GM12878 (cell line): ENCODE results near the gene SNRNP27. TPM values are rescaled to one million over a fixed set of nuclear protein-coding genes. Genes with fewer than 3 reads are reported as not detected.

Source experiments
- ATAC-seq: fragments of 200-7000 bp; cut with Tn5 transposase; 3 replicates; pipeline ENCODE4 v1.9.1; 2020; ENCODE audit warnings: mild to moderate bottlenecking, moderate library complexity
- BruUV-seq: library from RNA; stranded (reverse); fragments of 400-500 nt; replicated peaks from 2 replicates; lab custom pipeline; 2021; lab: Mats Ljungman, UMichigan
- CTCF ChIA-PET: fragments of 300-600 bp; sonication (Branson Sonifier 250); formaldehyde crosslinking; extraction: SDS; loops from one replicate; lab custom pipeline; 2021; ENCODE audit warnings: inconsistent platforms; lab: Yijun Ruan, JAX
- POLR2A ChIA-PET: fragments of 350-600 bp; formaldehyde crosslinking; extraction: SDS; loops from one replicate; lab custom pipeline; 2021; ENCODE audit warnings: inconsistent platforms; lab: Charles Lee
- RAD21 ChIA-PET: fragments of 300-600 bp; sonication (Branson Sonifier 250); formaldehyde crosslinking; loops from one replicate; lab custom pipeline; 2023; ENCODE audit warnings: antibody characterized with exemption; ENCODE audit not compliant: unreplicated experiment; lab: Charles Lee
- SMC1A ChIA-PET: fragments of 300-600 bp; sonication (Branson Sonifier 250); formaldehyde crosslinking; loops from one replicate; lab custom pipeline; 2023; ENCODE audit not compliant: unreplicated experiment, uncharacterized antibody; lab: Charles Lee
- DNase-seq: peaks from one replicate; pipeline ENCODE4 v3.0.0-alpha.2; 2011; ENCODE audit warnings: low read depth, low spot score
- FAIRE-seq: peaks from 3 replicates; lab custom pipeline; 2011; peaks lifted over from hg19 to GRCh38; lab: Jason Lieb, UNC
- H2AFZ ChIP-seq: 2 replicates; pipeline ENCODE4 v1.6.0; 2011; ENCODE audit warnings: low read depth, low read length, control low read depth; ENCODE audit not compliant: control insufficient read depth
- H3K27ac ChIP-seq: 2 replicates; pipeline ENCODE4 v1.5.1; 2011; ENCODE audit warnings: control low read depth; ENCODE audit not compliant: control insufficient read depth, insufficient read depth
- H3K27me3 ChIP-seq, 2 experiments: replicated peaks in 1 of 2; 2 replicates each; pipeline versions ENCODE4 v1.6.0 to v1.6.1; 2011; ENCODE audit warnings: low read length in 1 of 2; ENCODE audit not compliant: control insufficient read depth in 2 of 2, insufficient read depth in 2 of 2
- H3K36me3 ChIP-seq, 2 experiments: 2 replicates each; pipeline ENCODE4 v1.5.1; 2011; ENCODE audit warnings: low read length in 1 of 2; ENCODE audit not compliant: control insufficient read depth in 2 of 2, insufficient read depth in 2 of 2
- H3K4me1 ChIP-seq: 2 replicates; pipeline ENCODE4 v1.6.1; 2011; ENCODE audit warnings: mild to moderate bottlenecking, low read length, moderate library complexity, mixed read lengths; ENCODE audit not compliant: control insufficient read depth, insufficient read depth
- H3K4me2 ChIP-seq: 2 replicates; pipeline ENCODE4 v1.6.0; 2011; ENCODE audit warnings: control low read depth; ENCODE audit not compliant: control insufficient read depth, insufficient read depth
- H3K4me3 ChIP-seq: fragments of 200-600 bp; sonication (generic); 2 replicates; pipeline ENCODE4 v1.5.1; 2016
- H3K79me2 ChIP-seq: 2 replicates; pipeline ENCODE4 v1.6.0; 2011; ENCODE audit warnings: low read length; ENCODE audit not compliant: control insufficient read depth, insufficient read depth
- H3K9ac ChIP-seq: 2 replicates; pipeline ENCODE4 v1.8.0; 2011; ENCODE audit warnings: low read length, control low read depth, mixed read lengths; ENCODE audit not compliant: control insufficient read depth, insufficient read depth
- H3K9me3 ChIP-seq: replicated peaks from 3 replicates; pipeline ENCODE4 v1.5.1; 2011; ENCODE audit warnings: mild to moderate bottlenecking, low read length; ENCODE audit not compliant: control insufficient read depth, insufficient read depth
- H4K20me1 ChIP-seq: 2 replicates; pipeline ENCODE4 v1.6.0; 2011; ENCODE audit not compliant: control insufficient read depth, insufficient read depth
- CHD1 ChIP-seq: IDR thresholded peaks from 2 replicates; pipeline ENCODE4 v1.6.1; 2012; ENCODE audit warnings: low read depth, low read length, improper control_type of control experiment
- HDAC2 ChIP-seq: fragments of 200-600 bp; sonication (generic); IDR thresholded peaks from 2 replicates; pipeline ENCODE4 v1.6.1; 2017
- IRF4 ChIP-seq: IDR thresholded peaks from 2 replicates; pipeline ENCODE4 v1.6.1; 2011; ENCODE audit warnings: low read depth, low read length
- LARP7 ChIP-seq: fragments of 450-650 bp; IDR thresholded peaks from 2 replicates; pipeline ENCODE4 v1.6.1; 2017; ENCODE audit warnings: mild to moderate bottlenecking
- MEF2A ChIP-seq: IDR thresholded peaks from 2 replicates; pipeline ENCODE4 v1.6.1; 2011; ENCODE audit warnings: low read depth, mild to moderate bottlenecking, low read length, moderate library complexity; ENCODE audit not compliant: insufficient read depth
- MTA2 ChIP-seq: fragments of 450-650 bp; IDR thresholded peaks from 2 replicates; pipeline ENCODE4 v1.6.1; 2016; ENCODE audit warnings: low read depth, mild to moderate bottlenecking, moderate library complexity
- NR2F1 ChIP-seq: fragments of 450-650 bp; conservative IDR thresholded peaks from 2 replicates; pipeline ENCODE4 v1.6.1; 2017; ENCODE audit warnings: mild to moderate bottlenecking
- PML ChIP-seq: IDR thresholded peaks from 2 replicates; pipeline ENCODE4 v1.6.1; 2012; ENCODE audit warnings: low read length, inconsistent platforms
- SIN3A ChIP-seq: IDR thresholded peaks from 2 replicates; pipeline ENCODE4 v1.6.1; 2012; ENCODE audit warnings: low read depth, low read length, improper control_type of control experiment
- SMC3 ChIP-seq: IDR thresholded peaks from 2 replicates; pipeline ENCODE4 v1.6.1; 2011; ENCODE audit warnings: low read length, improper control_type of control experiment, borderline replicate concordance
- WGBS: methylation state at CpG from one replicate; pipeline ENCODE4 v1.1.6; 2016; ENCODE audit warnings: low lambda C conversion rate; ENCODE audit not compliant: insufficient replicate concordance, insufficient coverage; ENCODE audit errors: missing lambda C conversion rate; 5-methylcytosine and 5-hydroxymethylcytosine counted together
- in situ Hi-C: fragments of 300-500 bp; cut with MboI; formaldehyde crosslinking; loops from 9 replicates; pipeline ENCODE4 v1.14.3; 2018; ENCODE audit warnings: mixed read lengths
- intact Hi-C: fragments of 100-400 bp; cut with micrococcal nuclease; formaldehyde crosslinking; loops from one replicate; pipeline ENCODE4 v1.14.2; 2022; ENCODE audit not compliant: unreplicated experiment
- polyA plus RNA-seq, 11 experiments: library from polyadenylated mRNA; depleted of rRNA in 4 of 11; unstranded in 6 of 11; stranded (reverse) in 5 of 11; fragments of >200 nt; fragmentation: Nextera tagmentation in 4 of 11; fragmentation: Illumina TruSeq in 1 of 11; extraction: Ambion mirVana in 4 of 11; extraction: Trizol in 1 of 11; gene quantifications; 1 replicate in 1 of 11; 2 replicates in 10 of 11; pipeline versions ENCODE4 v1.2.1 to v1.2.3, GENCODE V29; 2011 to 2016; ENCODE audit warnings: inconsistent platforms in 2 of 11, missing spikeins in 2 of 11, low read depth in 1 of 11
- total RNA-seq, 4 experiments: library from RNA; depleted of rRNA in 3 of 4; stranded (reverse); fragments of >200 nt in 3 of 4; fragmentation: Illumina TruSeq in 1 of 4; extraction: Trizol in 1 of 4; gene quantifications; 2 replicates each; pipeline versions ENCODE4 v1.2.1 to v1.2.3, GENCODE V29; 2013 to 2021
- TF ChIP-seq, protein P1 (sequence below): fragments of 450-650 bp; formaldehyde crosslinking; IDR thresholded peaks from 2 replicates; pipeline ENCODE4 v1.5.0; 2022; ENCODE audit warnings: mild to moderate bottlenecking, missing genetic modification characterization
- TF ChIP-seq, protein P2 (sequence below): IDR thresholded peaks from 2 replicates; pipeline ENCODE4 v1.6.1; 2012; ENCODE audit warnings: low read depth, low read length, improper control_type of control experiment
- TF ChIP-seq, protein P3 (sequence below): IDR thresholded peaks from 2 replicates; pipeline ENCODE4 v1.6.1; 2012; ENCODE audit warnings: low read length, inconsistent platforms
- TF ChIP-seq, protein P4 (sequence below): fragments of 150-350 bp; IDR thresholded peaks from 2 replicates; pipeline ENCODE4 v1.6.1; 2014; ENCODE audit warnings: mild to moderate bottlenecking, low read depth, low read length

Gene SNRNP27
- total and polyA plus RNA-seq, 10 of the 15 experiments (the other 5 are each of a cell fraction or from before 2014, with no cell fraction given): 30.6 to 89.5 (median 49.2) TPM

DNA sequence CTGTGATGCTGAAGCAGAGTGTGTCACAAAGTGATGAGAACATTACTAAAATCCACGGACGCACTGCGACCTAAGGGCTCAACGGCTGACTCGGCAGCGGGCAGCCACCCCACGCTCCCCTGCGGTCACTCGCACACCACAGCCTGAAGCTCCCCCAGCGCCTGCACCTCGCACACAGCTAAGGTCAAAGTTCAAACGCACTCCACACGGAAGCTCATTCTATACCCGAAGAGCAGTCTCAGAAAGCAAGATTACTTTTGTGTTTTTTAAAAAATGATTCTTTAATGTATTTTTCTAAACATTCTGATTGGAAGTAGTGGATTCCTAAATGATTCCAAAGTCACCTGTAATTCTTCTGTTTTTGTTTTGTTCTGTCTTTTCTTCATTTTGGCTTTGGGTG is 46.0 kb downstream of the SNRNP27 start:
- 98% methylated on average over 14 of the region's 14 CpGs for WGBS
- no peaks in the 10 kb centered on the region for H3K27me3 ChIP-seq
- ChIA-PET CTCF (no interaction called here), RAD21 (no interaction called here), POLR2A (no interaction called here), SMC1A (interaction anchor here (0.7 to 1.7 kb wide), 3 partner anchors 12 to 113 kb away, joined by 3 read pairs; no protein-coding TSS in a partner anchor)
- H3K27ac ChIP-seq: no peak overlapping the region
- ATAC-seq: no peak
- H2AFZ ChIP-seq: no peak overlapping the region
- no peak overlapping the region for H3K9ac ChIP-seq
- FAIRE-seq: no peak
- no peaks in the 10 kb centered on the region for H3K4me1 ChIP-seq
- no peaks in the 10 kb centered on the region for H3K79me2 ChIP-seq
- in situ Hi-C loops (no loop called here), intact Hi-C loops (no loop called here)
- H3K4me3 ChIP-seq: no peak overlapping the region
- TF ChIP-seq LARP7 (no peak), CHD1 (no peak), NR2F1 (no peak), MTA2 (no peak), SMC3 (no peak), PML (no peak), MEF2A (no peak), IRF4 (no peak), HDAC2 (no peak), SIN3A (no peak)
- TF ChIP-seq, protein P1, sequence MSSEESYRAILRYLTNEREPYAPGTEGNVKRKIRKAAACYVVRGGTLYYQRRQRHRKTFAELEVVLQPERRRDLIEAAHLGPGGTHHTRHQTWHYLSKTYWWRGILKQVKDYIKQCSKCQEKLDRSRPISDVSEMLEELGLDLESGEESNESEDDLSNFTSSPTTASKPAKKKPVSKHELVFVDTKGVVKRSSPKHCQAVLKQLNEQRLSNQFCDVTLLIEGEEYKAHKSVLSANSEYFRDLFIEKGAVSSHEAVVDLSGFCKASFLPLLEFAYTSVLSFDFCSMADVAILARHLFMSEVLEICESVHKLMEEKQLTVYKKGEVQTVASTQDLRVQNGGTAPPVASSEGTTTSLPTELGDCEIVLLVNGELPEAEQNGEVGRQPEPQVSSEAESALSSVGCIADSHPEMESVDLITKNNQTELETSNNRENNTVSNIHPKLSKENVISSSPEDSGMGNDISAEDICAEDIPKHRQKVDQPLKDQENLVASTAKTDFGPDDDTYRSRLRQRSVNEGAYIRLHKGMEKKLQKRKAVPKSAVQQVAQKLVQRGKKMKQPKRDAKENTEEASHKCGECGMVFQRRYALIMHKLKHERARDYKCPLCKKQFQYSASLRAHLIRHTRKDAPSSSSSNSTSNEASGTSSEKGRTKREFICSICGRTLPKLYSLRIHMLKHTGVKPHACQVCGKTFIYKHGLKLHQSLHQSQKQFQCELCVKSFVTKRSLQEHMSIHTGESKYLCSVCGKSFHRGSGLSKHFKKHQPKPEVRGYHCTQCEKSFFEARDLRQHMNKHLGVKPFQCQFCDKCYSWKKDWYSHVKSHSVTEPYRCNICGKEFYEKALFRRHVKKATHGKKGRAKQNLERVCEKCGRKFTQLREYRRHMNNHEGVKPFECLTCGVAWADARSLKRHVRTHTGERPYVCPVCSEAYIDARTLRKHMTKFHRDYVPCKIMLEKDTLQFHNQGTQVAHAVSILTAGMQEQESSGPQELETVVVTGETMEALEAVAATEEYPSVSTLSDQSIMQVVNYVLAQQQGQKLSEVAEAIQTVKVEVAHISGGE (CRISPR knock-in tag): no peak
- TF ChIP-seq, protein P2, sequence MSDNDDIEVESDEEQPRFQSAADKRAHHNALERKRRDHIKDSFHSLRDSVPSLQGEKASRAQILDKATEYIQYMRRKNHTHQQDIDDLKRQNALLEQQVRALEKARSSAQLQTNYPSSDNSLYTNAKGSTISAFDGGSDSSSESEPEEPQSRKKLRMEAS: no peak
- TF ChIP-seq, protein P3, sequence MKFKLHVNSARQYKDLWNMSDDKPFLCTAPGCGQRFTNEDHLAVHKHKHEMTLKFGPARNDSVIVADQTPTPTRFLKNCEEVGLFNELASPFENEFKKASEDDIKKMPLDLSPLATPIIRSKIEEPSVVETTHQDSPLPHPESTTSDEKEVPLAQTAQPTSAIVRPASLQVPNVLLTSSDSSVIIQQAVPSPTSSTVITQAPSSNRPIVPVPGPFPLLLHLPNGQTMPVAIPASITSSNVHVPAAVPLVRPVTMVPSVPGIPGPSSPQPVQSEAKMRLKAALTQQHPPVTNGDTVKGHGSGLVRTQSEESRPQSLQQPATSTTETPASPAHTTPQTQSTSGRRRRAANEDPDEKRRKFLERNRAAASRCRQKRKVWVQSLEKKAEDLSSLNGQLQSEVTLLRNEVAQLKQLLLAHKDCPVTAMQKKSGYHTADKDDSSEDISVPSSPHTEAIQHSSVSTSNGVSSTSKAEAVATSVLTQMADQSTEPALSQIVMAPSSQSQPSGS: no peak
- TF ChIP-seq, protein P4, sequence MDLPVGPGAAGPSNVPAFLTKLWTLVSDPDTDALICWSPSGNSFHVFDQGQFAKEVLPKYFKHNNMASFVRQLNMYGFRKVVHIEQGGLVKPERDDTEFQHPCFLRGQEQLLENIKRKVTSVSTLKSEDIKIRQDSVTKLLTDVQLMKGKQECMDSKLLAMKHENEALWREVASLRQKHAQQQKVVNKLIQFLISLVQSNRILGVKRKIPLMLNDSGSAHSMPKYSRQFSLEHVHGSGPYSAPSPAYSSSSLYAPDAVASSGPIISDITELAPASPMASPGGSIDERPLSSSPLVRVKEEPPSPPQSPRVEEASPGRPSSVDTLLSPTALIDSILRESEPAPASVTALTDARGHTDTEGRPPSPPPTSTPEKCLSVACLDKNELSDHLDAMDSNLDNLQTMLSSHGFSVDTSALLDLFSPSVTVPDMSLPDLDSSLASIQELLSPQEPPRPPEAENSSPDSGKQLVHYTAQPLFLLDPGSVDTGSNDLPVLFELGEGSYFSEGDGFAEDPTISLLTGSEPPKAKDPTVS: no peak
- H3K36me3 ChIP-seq: peaks cover 0 to 25% of the 10 kb centered on the region in 2 experiments; a peak in 3 of 4 replicates
- no peak overlapping the region for H3K4me2 ChIP-seq
- no TSS peak for BruUV-seq
- DNase-seq: no peak
- H4K20me1 ChIP-seq: no peaks in the 10 kb centered on the region
- H3K9me3 ChIP-seq: no peaks in the 10 kb centered on the region
